Loucy (cell line): ENCODE data around the gene PGAM5.
A peak's percentile ranks its signal among the peaks of the same experiment; 100 is the strongest.

ENCODE experiments used
- CTCF ChIP-seq: fragments of 200-600 bp; sonication (generic); conservative IDR thresholded peaks from 2 replicates; pipeline ENCODE4 v1.5.1; 2014; ENCODE audit warnings: mild to moderate bottlenecking, antibody characterized with exemption, low read length
- EZH2phosphoT487 ChIP-seq: fragments of 200-600 bp; IDR thresholded peaks from 2 replicates; pipeline ENCODE4 v1.6.1; 2018; ENCODE audit warnings: antibody characterized with exemption, mild to moderate bottlenecking, moderate library complexity, borderline replicate concordance

DNA sequence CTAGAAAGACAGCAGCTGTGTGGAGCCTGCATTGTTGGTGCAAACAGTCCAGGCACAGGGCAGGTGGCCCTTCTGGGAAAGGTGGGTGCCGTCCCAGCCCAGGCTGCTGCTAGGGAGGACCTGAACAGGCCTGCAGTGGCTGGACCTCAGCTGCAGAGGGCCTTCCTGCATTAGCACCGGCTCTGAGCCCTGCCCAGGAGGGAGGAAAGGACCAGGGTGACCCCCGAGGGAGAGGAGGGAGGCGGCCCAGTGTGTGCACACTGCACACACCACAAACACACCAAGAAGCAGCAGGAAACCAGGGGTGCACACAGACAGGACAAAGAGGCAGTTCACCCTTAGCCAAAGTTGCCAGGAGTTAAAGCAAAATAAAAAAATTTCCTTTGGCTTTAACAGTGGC lies 8.0 kb upstream of the PGAM5 start:
- peak; percentile 38; the same call in 1 of the 2 replicates for TF ChIP-seq CTCF
- TF ChIP-seq EZH2phosphoT487 = no peak
